PC-9 (cell line): ENCODE data around the gene FLNB. TPM values are rescaled to one million over a fixed set of nuclear protein-coding genes. Genes with fewer than 3 reads are reported as not detected.

Experiments used
- BruUV-seq: library from RNA; stranded (reverse); fragments of 400-500 nt; replicated peaks from 2 replicates; lab custom pipeline; 2021; lab: Mats Ljungman, UMichigan
- CTCF ChIA-PET: fragments of 300-600 bp; sonication (Branson Sonifier 250); formaldehyde crosslinking; loops from one replicate; lab custom pipeline; 2022; ENCODE audit warnings: antibody characterized with exemption; lab: Charles Lee
- POLR2A ChIA-PET: fragments of 300-600 bp; sonication (Branson Sonifier 250); formaldehyde crosslinking; loops from one replicate; lab custom pipeline; 2022; ENCODE audit warnings: antibody characterized with exemption; ENCODE audit not compliant: unreplicated experiment; lab: Charles Lee
- DNase-seq, 2 experiments: peaks; one replicate each; pipeline versions ENCODE4 v3.0.0 to v3.0.0-alpha.2; 2015 to 2022; ENCODE audit warnings: mixed read lengths in 1 of 2
- H2AFZ ChIP-seq: fragments of 200-600 bp; sonication (generic); 2 replicates; pipeline ENCODE4 v1.8.1; 2017; ENCODE audit warnings: antibody characterized with exemption
- H3F3A ChIP-seq: fragments of 200-600 bp; sonication (generic); 2 replicates; pipeline ENCODE4 v1.8.1; 2017; ENCODE audit warnings: antibody characterized with exemption, mild to moderate bottlenecking, low read depth; ENCODE audit not compliant: insufficient read depth
- H3K27ac ChIP-seq: fragments of 200-600 bp; sonication (generic); 2 replicates; pipeline ENCODE4 v1.6.1; 2016; ENCODE audit warnings: mixed run types
- H3K27me3 ChIP-seq: fragments of 200-600 bp; sonication (generic); 2 replicates; pipeline ENCODE4 v1.6.1; 2016; ENCODE audit warnings: low read depth, mixed run types; ENCODE audit not compliant: insufficient read depth
- H3K36me3 ChIP-seq: fragments of 200-600 bp; sonication (generic); 2 replicates; pipeline ENCODE4 v1.6.1; 2016; ENCODE audit warnings: low read depth, mixed run types
- H3K4me1 ChIP-seq: fragments of 200-600 bp; sonication (generic); replicated peaks from 2 replicates; pipeline ENCODE4 v1.6.1; 2016; ENCODE audit warnings: mixed run types; ENCODE audit not compliant: insufficient read depth
- H3K4me2 ChIP-seq: fragments of 200-600 bp; sonication (generic); 2 replicates; pipeline ENCODE4 v1.6.1; 2017; ENCODE audit warnings: mixed run types
- H3K4me3 ChIP-seq: fragments of 200-600 bp; sonication (generic); 2 replicates; pipeline ENCODE4 v1.6.1; 2016; ENCODE audit warnings: mixed run types
- H3K79me2 ChIP-seq: fragments of 200-600 bp; sonication (generic); 2 replicates; pipeline ENCODE4 v1.6.1; 2017; ENCODE audit warnings: low read depth, mixed run types
- H3K9me2 ChIP-seq: fragments of 200-600 bp; sonication (generic); 2 replicates; pipeline ENCODE4 v1.8.1; 2017; ENCODE audit warnings: mild to moderate bottlenecking; ENCODE audit not compliant: insufficient read depth
- H3K9me3 ChIP-seq: fragments of 200-600 bp; sonication (generic); 2 replicates; pipeline ENCODE4 v1.8.1; 2016; ENCODE audit warnings: low read depth; ENCODE audit not compliant: insufficient read depth
- H4K20me1 ChIP-seq: fragments of 200-600 bp; sonication (generic); 2 replicates; pipeline ENCODE4 v1.8.1; 2017; ENCODE audit not compliant: insufficient read depth
- CTCF ChIP-seq: fragments of 200-600 bp; sonication (generic); conservative IDR thresholded peaks from 2 replicates; pipeline ENCODE4 v1.6.1; 2017; ENCODE audit warnings: mixed run types, antibody characterized with exemption, mild to moderate bottlenecking, moderate library complexity
- EZH2 ChIP-seq: fragments of 200-600 bp; sonication (generic); IDR thresholded peaks from 2 replicates; pipeline ENCODE4 v1.8.0; 2017; ENCODE audit warnings: antibody characterized with exemption, low read depth
- intact Hi-C: fragments of 100-400 bp; cut with micrococcal nuclease; formaldehyde crosslinking; loops from one replicate; pipeline ENCODE4 v1.10.0; 2022; ENCODE audit not compliant: unreplicated experiment
- total RNA-seq: library from RNA; stranded (reverse); gene quantifications from 2 replicates; pipeline ENCODE4 v1.2.3, GENCODE V29; 2021

FLNB gene
- total RNA-seq, 1 experiment from 2014 or later: 349 TPM

DNA sequence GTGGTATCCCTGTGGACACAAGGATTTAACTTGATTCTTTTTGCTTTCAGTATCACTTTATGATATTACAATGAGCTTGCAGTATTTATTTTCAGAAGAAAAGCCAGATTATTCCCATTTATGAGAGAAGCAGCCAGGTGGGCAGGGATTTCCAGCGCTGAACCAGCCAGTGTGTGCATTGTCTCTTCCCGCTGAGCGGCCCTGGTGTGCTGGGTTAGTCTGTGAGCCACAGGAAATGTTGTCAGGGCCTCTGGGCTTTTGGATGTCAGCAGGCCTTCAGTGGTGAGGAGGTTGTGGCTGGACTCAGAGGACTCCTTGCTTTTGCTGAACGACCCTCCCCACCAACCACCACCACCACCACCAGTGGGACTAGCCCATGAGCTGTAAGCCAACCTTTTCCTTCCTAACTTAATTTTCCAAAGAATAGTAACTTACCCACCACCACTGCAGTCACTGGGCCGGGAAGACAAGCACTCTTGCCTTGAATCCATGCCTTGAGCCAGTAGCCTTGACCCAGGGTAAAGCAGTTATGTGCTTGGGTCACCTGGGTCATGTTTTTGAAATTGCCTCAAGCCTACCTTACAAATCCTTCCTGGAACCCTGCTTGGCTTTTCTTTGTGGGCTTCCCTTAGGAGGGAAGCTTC, 33.1 kb downstream of the FLNB start:
- H4K20me1 ChIP-seq: peaks cover 72% of the 10 kb centered on the region
- no TSS peak for BruUV-seq

GRCh38 chr3:58041826-58042324, 33.7 kb downstream of the FLNB start:
- H4K20me1 ChIP-seq: peaks cover 67% of the 10 kb centered on the region
- BruUV-seq: no TSS peak

More for the DNA sequence above, 33.1 kb downstream of the FLNB start:
- Histone ChIP-seq H3K27me3 (no peaks in the 10 kb centered on the region), H3K9me3 (no peaks in the 10 kb centered on the region), H3K9me2 (no peaks in the 10 kb centered on the region), H3K27ac (peak overlapping the region; percentile 36), H3K4me3 (no peak overlapping the region), H3K4me2 (peak overlapping the region; percentile 6; the same call in 1 of the 2 replicates), H2AFZ (no peak overlapping the region), H3K79me2 (peaks cover 100% of the 10 kb centered on the region), H3F3A (peaks cover 70% of the 10 kb centered on the region), H3K4me1 (peaks cover 66% of the 10 kb centered on the region), H3K36me3 (no peaks in the 10 kb centered on the region)
- ChIA-PET CTCF (no interaction called here), POLR2A (no interaction called here)
- intact Hi-C loops: no loop called here
- TF ChIP-seq CTCF: no peak
- DNase-seq: no peak

More at GRCh38 chr3:58041826-58042324, 33.7 kb downstream of the FLNB start:
- H3K9me3 ChIP-seq: no peaks in the 10 kb centered on the region
- ChIA-PET CTCF (no interaction called here), POLR2A (interaction anchor here (0.7 kb wide), 1 partner anchor 41 kb away, joined by 6 read pairs; no protein-coding TSS in a partner anchor)
- H3K4me3 ChIP-seq: no peak overlapping the region
- intact Hi-C loops: no loop called here
- H3F3A ChIP-seq: peaks cover 70% of the 10 kb centered on the region
- TF ChIP-seq EZH2: no peak
- no peak for TF ChIP-seq CTCF
- H3K27ac ChIP-seq: peak overlapping the region; percentile 36
- H3K9me2 ChIP-seq: no peaks in the 10 kb centered on the region
- no peak overlapping the region for H2AFZ ChIP-seq
- DNase-seq: peak; percentile 38 to 59
- no peaks in the 10 kb centered on the region for H3K36me3 ChIP-seq
- H3K79me2 ChIP-seq: peaks cover 100% of the 10 kb centered on the region
- peak overlapping the region; percentile 6; the same call in 1 of the 2 replicates for H3K4me2 ChIP-seq
- H3K4me1 ChIP-seq: peaks cover 61% of the 10 kb centered on the region
- H3K27me3 ChIP-seq: no peaks in the 10 kb centered on the region
